GM19455 (cell line): ENCODE measurements around the gene LHX1.

Experiments used
- ATAC-seq: cut with Tn5 transposase; IDR thresholded peaks from one replicate; pipeline ENCODE4 v1.9.1; 2021; ENCODE audit not compliant: unreplicated experiment

LHX1 gene

GRCh38 chr17:36951084-36951789 is 14.0 kb downstream of the LHX1 start:
- ATAC-seq = no peak

DNA sequence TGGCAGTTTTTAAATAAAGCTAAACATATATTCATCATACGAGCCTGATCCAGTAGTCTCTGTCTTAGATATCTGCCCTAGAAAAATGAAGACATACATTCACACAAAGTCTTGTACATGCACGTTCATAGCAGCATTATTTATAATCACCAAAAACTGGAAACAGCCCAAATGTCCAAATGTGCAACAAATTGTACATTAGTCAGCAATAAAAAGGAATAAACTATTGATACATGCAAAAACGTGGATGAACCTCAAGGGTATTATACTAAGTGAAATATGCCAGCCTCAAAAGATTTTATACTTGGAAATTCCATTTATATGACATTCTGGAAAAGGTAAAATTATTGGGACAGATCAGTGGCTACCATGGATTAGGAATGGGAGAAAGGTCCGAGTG is 34.2 kb downstream of the LHX1 start:
- no peak for ATAC-seq

DNA sequence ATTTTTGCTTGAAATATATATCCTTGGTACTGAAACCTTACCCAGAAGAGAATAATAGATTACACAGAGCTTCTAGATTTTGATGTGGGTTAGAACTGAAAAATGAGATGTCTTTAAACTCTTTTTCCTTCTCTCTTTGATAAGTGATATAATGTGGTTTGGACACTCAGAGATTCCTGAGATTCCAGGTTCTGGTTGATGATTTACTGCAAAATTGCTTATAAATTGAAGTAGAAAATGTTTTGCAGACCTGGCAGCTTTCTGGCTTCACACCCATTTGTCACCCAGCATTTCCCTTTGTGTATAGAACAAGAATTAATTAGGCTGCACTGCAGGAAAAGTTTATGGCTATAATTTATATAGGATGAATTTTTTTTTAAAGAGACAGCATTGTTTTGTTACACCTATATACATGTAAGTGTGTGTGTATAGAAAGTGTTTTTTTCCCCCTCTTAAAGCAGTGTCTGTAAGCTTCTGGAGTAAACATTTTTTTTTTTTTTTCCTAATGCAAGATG is 35.0 kb downstream of the LHX1 start:
- no peak for ATAC-seq

DNA sequence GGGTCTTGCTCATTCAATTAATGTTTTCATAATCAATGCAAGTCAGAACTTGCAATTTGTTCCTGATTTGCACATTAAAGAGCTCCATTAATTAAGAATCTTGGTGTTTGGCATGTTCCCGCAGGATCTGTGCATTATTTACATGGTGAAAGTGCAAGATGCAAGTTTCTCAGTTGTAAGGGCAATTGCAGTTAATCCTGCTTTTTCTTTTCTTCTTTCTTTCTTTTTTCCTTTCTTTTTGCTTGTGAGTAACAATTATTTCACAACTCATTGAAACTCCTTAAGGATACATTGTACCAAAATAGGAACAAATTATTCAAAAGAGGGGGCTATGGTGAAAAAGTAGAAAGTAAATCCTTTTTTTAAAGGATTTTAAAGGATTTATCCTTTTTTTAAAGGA is 35.6 kb downstream of the LHX1 start:
- ATAC-seq = no peak

- no peak for ATAC-seq
Measured at GRCh38 chr17:36975922-36976515, 38.7 kb downstream of the LHX1 start.

- ATAC-seq = no peak
Measured at GRCh38 chr17:36977066-36977465, 39.8 kb downstream of the LHX1 start.

GRCh38 chr17:36977568-36977967 is 40.3 kb downstream of the LHX1 start:
- ATAC-seq = no peak

DNA sequence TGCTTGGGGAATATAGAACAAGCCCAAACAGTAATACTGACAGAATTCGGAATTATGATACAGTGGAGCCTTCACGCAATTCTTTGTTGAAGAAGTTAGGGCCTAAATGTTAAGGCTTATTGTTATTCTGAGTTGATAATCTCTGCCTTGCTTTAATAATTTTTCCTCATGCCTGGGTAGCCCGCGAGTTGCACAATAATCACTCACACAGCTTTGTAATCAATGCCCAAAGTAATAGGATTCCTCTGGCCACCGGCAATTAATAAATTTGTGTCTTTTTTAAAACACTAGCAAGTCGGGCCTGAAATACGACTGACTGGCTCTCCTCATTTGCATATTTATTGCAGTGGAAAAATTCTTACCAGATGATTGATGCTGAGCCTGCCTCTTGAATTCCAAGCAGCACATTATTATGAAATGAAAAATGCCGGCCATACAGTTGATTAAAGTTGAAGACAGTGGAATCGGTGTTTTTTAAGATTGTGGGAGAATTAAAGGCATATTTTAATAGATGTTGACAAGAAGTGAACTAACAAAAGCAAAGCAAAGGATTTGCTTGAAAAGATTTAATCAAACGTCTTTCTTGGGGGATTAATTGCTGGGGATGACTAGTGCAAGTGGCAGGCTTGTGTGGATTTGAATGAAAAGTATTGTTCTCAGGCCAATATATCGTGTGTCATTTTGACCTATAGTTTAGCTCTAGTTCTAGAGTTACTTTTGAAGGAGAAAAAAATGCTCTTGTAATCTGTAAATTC is 41.7 kb downstream of the LHX1 start:
- ATAC-seq = no peak

- ATAC-seq = no peak
Measured at GRCh38 chr17:36979565-36979941, 42.3 kb downstream of the LHX1 start.

GRCh38 chr17:36980280-36980761 is 43.0 kb downstream of the LHX1 start:
- no peak for ATAC-seq

GRCh38 chr17:36983618-36984017 is 46.3 kb downstream of the LHX1 start:
- ATAC-seq = no peak

DNA sequence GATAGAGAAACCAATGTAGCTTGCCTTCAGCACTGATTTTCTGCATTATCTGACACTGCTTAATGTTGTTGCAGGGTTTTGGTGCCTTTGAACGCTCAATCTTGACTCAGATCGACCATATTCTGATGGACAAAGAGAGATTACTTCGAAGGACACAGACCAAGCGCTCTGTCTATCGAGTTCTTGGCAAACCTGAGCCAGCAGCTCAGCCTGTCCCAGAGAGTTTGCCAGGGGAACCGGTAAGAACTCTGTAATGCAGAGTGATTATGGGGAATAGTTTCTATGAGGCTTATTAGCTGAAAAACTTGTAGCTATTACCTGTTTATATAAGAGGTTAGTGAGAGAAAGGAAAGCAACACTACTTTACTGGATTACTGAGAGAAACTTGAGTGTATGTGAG is 51.9 kb downstream of the LHX1 start:
- no peak for ATAC-seq

DNA sequence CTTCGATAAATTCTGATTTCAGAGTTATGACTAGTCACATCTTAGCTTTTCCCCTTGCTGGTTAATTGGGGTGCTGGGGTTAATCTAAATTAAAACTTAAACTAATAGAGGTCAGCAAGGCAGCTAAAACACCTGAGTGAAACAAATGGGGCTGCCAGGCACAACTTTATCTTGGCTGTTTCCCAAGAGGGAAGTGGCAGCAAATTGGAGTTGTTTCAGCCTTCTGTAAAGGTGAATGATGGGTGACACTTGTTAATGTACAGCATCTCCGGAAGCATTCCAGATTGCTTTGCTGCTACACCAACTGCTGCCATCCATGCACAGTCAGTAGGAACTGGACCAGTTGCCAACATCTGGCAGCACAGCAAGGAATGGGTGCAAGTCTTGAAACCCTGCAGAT is 55.4 kb downstream of the LHX1 start:
- no peak for ATAC-seq

- ATAC-seq = no peak
Measured at GRCh38 chr17:36993227-36993626, 56.0 kb downstream of the LHX1 start.
